Jurkat, Clone E6-1 (cell line): ENCODE measurements around the gene TMEM53.
"Not testable (repeated sequence)": the region's sequence is repeated elsewhere in the genome, so short reads cannot be mapped to it uniquely, and the experiment has no call there.

Experiments used
- DNase-seq: peaks from one replicate; pipeline ENCODE4 v3.0.0-alpha.2; 2011; ENCODE audit warnings: low read depth, low spot score
- H3K4me3 ChIP-seq: 2 replicates; pipeline ENCODE4 v1.5.1; 2011; ENCODE audit warnings: mild to moderate bottlenecking, low read length, control low read depth, moderate library complexity

TMEM53 gene

GRCh38 chr1:44677201-44677766 is 3.0 kb upstream of the TMEM53 start:
- no peak overlapping the region; the same call in 1 of the 2 replicates for H3K4me3 ChIP-seq
- peak; percentile 44 for DNase-seq

- H3K4me3 ChIP-seq, result no peak overlapping the region; the same call in 1 of the 2 replicates
- DNase-seq, result no peak
These were observed 2.4 kb upstream of the TMEM53 start for GRCh38 chr1:44676484-44677200.

- peak overlapping the region; percentile 78 for H3K4me3 ChIP-seq
- DNase-seq, result no peak
These were observed 905 bp upstream of the TMEM53 start for GRCh38 chr1:44675186-44675585.

GRCh38 chr1:44673675-44674112 is 587 bp downstream of the TMEM53 start:
- peak overlapping the region; percentile 78 for H3K4me3 ChIP-seq
- DNase-seq, result no peak

GRCh38 chr1:44672961-44673674 is 1.2 kb downstream of the TMEM53 start:
- DNase-seq, result no peak
- peak overlapping the region; percentile 78 for H3K4me3 ChIP-seq

GRCh38 chr1:44672254-44672955 is 1.9 kb downstream of the TMEM53 start:
- no peak overlapping the region for H3K4me3 ChIP-seq
- peak; percentile 22 for DNase-seq

- no peak for DNase-seq
- no peak overlapping the region for H3K4me3 ChIP-seq
These were observed 3.3 kb downstream of the TMEM53 start for GRCh38 chr1:44670751-44671640.

- not testable (repeated sequence) for DNase-seq, H3K4me3 ChIP-seq
These were observed 7.6 kb downstream of the TMEM53 start for GRCh38 chr1:44666719-44667118.

GRCh38 chr1:44664730-44665370 is 9.4 kb downstream of the TMEM53 start:
- DNase-seq, result no peak
- no peak overlapping the region for H3K4me3 ChIP-seq

- no peak overlapping the region for H3K4me3 ChIP-seq
- no peak for DNase-seq
These were observed 10.9 kb downstream of the TMEM53 start for GRCh38 chr1:44663417-44663816.

GRCh38 chr1:44662683-44663030 is 11.6 kb downstream of the TMEM53 start:
- DNase-seq, result no peak
- no peak overlapping the region for H3K4me3 ChIP-seq

- DNase-seq, result no peak
These were observed 12.2 kb downstream of the TMEM53 start for GRCh38 chr1:44661781-44662682.

GRCh38 chr1:44660176-44660575 is 14.1 kb downstream of the TMEM53 start:
- no peak overlapping the region for H3K4me3 ChIP-seq
- no peak for DNase-seq

More at GRCh38 chr1:44661781-44662682, 12.2 kb downstream of the TMEM53 start:
- no peak overlapping the region for H3K4me3 ChIP-seq

GRCh38 chr1:44659566-44659965 is 14.7 kb downstream of the TMEM53 start:
- no peak overlapping the region for H3K4me3 ChIP-seq
- no peak for DNase-seq

- H3K4me3 ChIP-seq, result no peak overlapping the region
- DNase-seq, result no peak
These were observed 18.7 kb downstream of the TMEM53 start for GRCh38 chr1:44655609-44656008.

- DNase-seq, result no peak
- H3K4me3 ChIP-seq, result no peak overlapping the region
These were observed 19.6 kb downstream of the TMEM53 start for GRCh38 chr1:44654621-44655187.
